Liver (tissue), 9 donors: ENCODE data around the gene KCNJ15. TPM values are rescaled to one million over a fixed set of nuclear protein-coding genes. Genes with fewer than 3 reads are reported as not detected.

Experiments used
- DNase-seq: peaks from one replicate; pipeline ENCODE4 v3.0.0-alpha.2; 2017; ENCODE audit warnings: low spot score
- H3K27ac ChIP-seq, 2 donors: one replicate each; pipeline ENCODE4 v1.7.0; 2013; ENCODE audit warnings: inconsistent platforms in 2 of 2, low read length in 2 of 2, control low read depth in 1 of 2, low read depth in 1 of 2, mild to moderate bottlenecking in 1 of 2
- H3K27me3 ChIP-seq, 4 donors: one replicate each; pipeline versions ENCODE4 v1.6.1 to v1.7.0; 2013; ENCODE audit warnings: low read length in 3 of 4, inconsistent platforms in 1 of 4, mild to moderate bottlenecking in 1 of 4, moderate library complexity in 1 of 4; ENCODE audit not compliant: control insufficient read depth in 4 of 4, insufficient read depth in 4 of 4
- H3K36me3 ChIP-seq, 4 donors: one replicate each; pipeline versions ENCODE4 v1.6.1 to v1.7.0; 2013; ENCODE audit warnings: low read length in 3 of 4, mild to moderate bottlenecking in 3 of 4, low read depth in 1 of 4, moderate library complexity in 1 of 4; ENCODE audit not compliant: control insufficient read depth in 4 of 4, insufficient read depth in 3 of 4
- H3K4me1 ChIP-seq, 4 donors: one replicate each; pipeline versions ENCODE4 v1.6.1 to v1.7.0; 2013; ENCODE audit warnings: low read length in 3 of 4, mild to moderate bottlenecking in 3 of 4, moderate library complexity in 1 of 4; ENCODE audit not compliant: control insufficient read depth in 4 of 4, insufficient read depth in 4 of 4
- H3K4me3 ChIP-seq, 3 donors: one replicate each; pipeline versions ENCODE4 v1.6.1 to v1.7.0; 2013; ENCODE audit warnings: low read length in 3 of 3, control low read depth in 1 of 3, low read depth in 1 of 3, mild to moderate bottlenecking in 1 of 3
- H3K9ac ChIP-seq, 2 donors: one replicate each; pipeline ENCODE4 v1.7.0; 2013; ENCODE audit warnings: low read length in 2 of 2, mild to moderate bottlenecking in 2 of 2, moderate library complexity in 2 of 2, control low read depth in 1 of 2, low read depth in 1 of 2
- H3K9me3 ChIP-seq, 4 donors: one replicate each; pipeline versions ENCODE4 v1.6.1 to v1.7.0; 2013; ENCODE audit warnings: low read length in 3 of 4; ENCODE audit not compliant: control insufficient read depth in 4 of 4
- ATF3 ChIP-seq: IDR thresholded peaks from 2 replicates; pipeline ENCODE4 v1.6.1; 2016; ENCODE audit warnings: antibody characterized with exemption
- CTCF ChIP-seq: fragments of 150-350 bp; IDR thresholded peaks from 2 replicates; pipeline ENCODE4 v1.5.1; 2017; ENCODE audit warnings: improper control_type of control experiment, low read depth, low read length; ENCODE audit not compliant: missing input control
- EGR1 ChIP-seq, 2 donors: IDR thresholded peaks; 2 replicates each; pipeline ENCODE4 v1.6.1; 2016 to 2018; ENCODE audit warnings: antibody characterized with exemption in 2 of 2, low read depth in 2 of 2
- FOXA1 ChIP-seq: IDR thresholded peaks from 2 replicates; pipeline ENCODE4 v1.6.1; 2016; ENCODE audit warnings: antibody characterized with exemption
- FOXA2 ChIP-seq: IDR thresholded peaks from 2 replicates; pipeline ENCODE4 v1.6.1; 2016; ENCODE audit warnings: antibody characterized with exemption
- GABPA ChIP-seq, 2 donors: IDR thresholded peaks in 1 of 2; conservative IDR thresholded peaks in 1 of 2; 2 replicates each; pipeline ENCODE4 v1.6.1; 2016; ENCODE audit warnings: antibody characterized with exemption in 2 of 2, mild to moderate bottlenecking in 1 of 2, moderate library complexity in 1 of 2
- HNF4A ChIP-seq, 2 donors: conservative IDR thresholded peaks; 2 replicates each; pipeline ENCODE4 v1.6.1; 2016; ENCODE audit warnings: antibody characterized with exemption in 2 of 2, mild to moderate bottlenecking in 2 of 2
- HNF4G ChIP-seq: IDR thresholded peaks from 2 replicates; pipeline ENCODE4 v1.6.1; 2016; ENCODE audit warnings: antibody characterized with exemption
- JUND ChIP-seq, 2 donors: IDR thresholded peaks; 2 replicates each; pipeline ENCODE4 v1.6.1; 2016; ENCODE audit warnings: antibody characterized with exemption in 2 of 2
- MAX ChIP-seq: IDR thresholded peaks from 2 replicates; pipeline ENCODE4 v1.6.1; 2016; ENCODE audit warnings: antibody characterized with exemption
- NR2F2 ChIP-seq: IDR thresholded peaks from 2 replicates; pipeline ENCODE4 v1.6.1; 2016; ENCODE audit warnings: antibody characterized with exemption
- RAD21 ChIP-seq, 2 donors: IDR thresholded peaks; 2 replicates each; pipeline ENCODE4 v1.6.1; 2016; ENCODE audit warnings: antibody characterized with exemption in 2 of 2, mild to moderate bottlenecking in 2 of 2
- REST ChIP-seq: IDR thresholded peaks from 2 replicates; pipeline ENCODE4 v1.6.1; 2016; ENCODE audit warnings: antibody characterized with exemption, mild to moderate bottlenecking
- RXRA ChIP-seq, 2 donors: IDR thresholded peaks; 2 replicates each; pipeline ENCODE4 v1.6.1; 2017 to 2018; ENCODE audit warnings: antibody characterized with exemption in 2 of 2, mild to moderate bottlenecking in 1 of 2
- SP1 ChIP-seq: IDR thresholded peaks from 2 replicates; pipeline ENCODE4 v1.6.1; 2018; ENCODE audit warnings: antibody characterized with exemption, mild to moderate bottlenecking
- TAF1 ChIP-seq: conservative IDR thresholded peaks from 2 replicates; pipeline ENCODE4 v1.6.1; 2016; ENCODE audit warnings: antibody characterized with exemption, mild to moderate bottlenecking
- YY1 ChIP-seq: IDR thresholded peaks from 2 replicates; pipeline ENCODE4 v1.6.1; 2016; ENCODE audit warnings: antibody characterized with exemption, mild to moderate bottlenecking
- ZBTB33 ChIP-seq: IDR thresholded peaks from 2 replicates; pipeline ENCODE4 v1.6.1; 2016; ENCODE audit warnings: antibody characterized with exemption
- WGBS: extraction: QIAGEN DNeasy Blood & Tissue Kit; methylation state at CpG from one replicate; pipeline ENCODE4 v1.1.7; 2013; 5-methylcytosine and 5-hydroxymethylcytosine counted together
- polyA plus RNA-seq, 2 donors: library from polyadenylated mRNA; stranded (reverse) in 1 of 2; unstranded in 1 of 2; fragments of 200-250 nt in 1 of 2; fragments of >200 nt in 1 of 2; fragmentation: Nextera tagmentation in 1 of 2; extraction: Ambion mirVana in 1 of 2; gene quantifications; one replicate each; pipeline versions ENCODE4 v1.2.1 to v1.2.3, GENCODE V29; 2013 to 2015
- total RNA-seq, 2 donors: library from RNA; depleted of rRNA; stranded (reverse); fragments of >200 nt; gene quantifications; one replicate each; pipeline ENCODE4 v1.2.3, GENCODE V29; 2014
- donor health status: healthy.
- donor health status: healthy.
- donor health status: healthy.
- donor health status: healthy.
- donor health status: healthy.

Gene KCNJ15
- total and polyA plus RNA-seq, 4 donors = 0.61 to 4.8 (median 2.2) TPM

GRCh38 chr21:38334866-38335265 lies 78.1 kb downstream of the KCNJ15 start:
- Histone ChIP-seq H3K27me3 (no peaks in the 10 kb centered on the region), H3K4me3 (no peak overlapping the region), H3K4me1 (peaks cover 0 to 24% (median 4%) of the 10 kb centered on the region in 4 donors), H3K9ac (no peak overlapping the region), H3K9me3 (no peaks in the 10 kb centered on the region), H3K27ac (peak overlapping the region in 1 of 2 donors; percentile 10), H3K36me3 (no peaks in the 10 kb centered on the region)
- WGBS = 53% methylated on average over 8 of the region's 8 CpGs
- no peak for TF ChIP-seq CTCF
- TF ChIP-seq FOXA1 = no peak
- peak; percentile 37 for TF ChIP-seq YY1
- TF ChIP-seq REST = no peak
- peak; percentile 5 to 80 for TF ChIP-seq HNF4A (conservative IDR thresholded peaks at IDR 0.05)
- no peak for TF ChIP-seq ATF3
- TF ChIP-seq RAD21 (IDR thresholded peaks at IDR 0.05) = peak; percentile 21
- no peak for TF ChIP-seq NR2F2
- TF ChIP-seq GABPA (IDR thresholded peaks at IDR 0.05 in 1 of 2, conservative IDR thresholded peaks at IDR 0.05 in 1 of 2) = no peak
- TF ChIP-seq TAF1 = no peak
- TF ChIP-seq FOXA2 = no peak
- no peak for TF ChIP-seq HNF4G
- no peak for TF ChIP-seq MAX
- no peak for TF ChIP-seq EGR1 (IDR thresholded peaks at IDR 0.05; ENCODE audit: low read depth in 2 of 2)
- peak in 1 of 2 donors; percentile 74 for TF ChIP-seq JUND (IDR thresholded peaks at IDR 0.05)
- TF ChIP-seq SP1 = peak; percentile 70
- TF ChIP-seq ZBTB33 = no peak
- peak; percentile 72 to 90 for TF ChIP-seq RXRA (IDR thresholded peaks at IDR 0.05)
- no peak for DNase-seq
